IMR-90 (cell line): ENCODE measurements around the gene NACC2. TPM values are rescaled to one million over a fixed set of nuclear protein-coding genes. Genes with fewer than 3 reads are reported as not detected.

Experiments used
- ATAC-seq: fragments of 200-7000 bp; cut with Tn5 transposase; 2 replicates; pipeline ENCODE4 v1.9.1; 2020; ENCODE audit warnings: low read depth, mild to moderate bottlenecking, moderate library complexity
- BruUV-seq: library from RNA; stranded (reverse); fragments of 400-500 nt; replicated peaks from 2 replicates; lab custom pipeline; 2021; lab: Mats Ljungman, UMichigan
- CTCF ChIA-PET: fragments of 300-600 bp; formaldehyde crosslinking; extraction: SDS; loops from one replicate; lab custom pipeline; 2021; ENCODE audit warnings: antibody characterized with exemption; lab: Yijun Ruan, JAX
- POLR2A ChIA-PET: fragments of 300-600 bp; sonication (Branson Sonifier 250); formaldehyde crosslinking; loops from one replicate; lab custom pipeline; 2022; ENCODE audit warnings: antibody characterized with exemption; ENCODE audit not compliant: unreplicated experiment; lab: Charles Lee
- DNase-seq: peaks from one replicate; pipeline ENCODE4 v3.0.0; 2013
- H2AFZ ChIP-seq: replicated peaks from 2 replicates; pipeline ENCODE3; 2013; ENCODE audit warnings: low read length, mild to moderate bottlenecking; ENCODE audit not compliant: poor library complexity
- H2AK5ac ChIP-seq: 2 replicates; pipeline ENCODE4 v1.6.1; 2013; ENCODE audit warnings: low read depth, low read length, inconsistent platforms
- H2AK9ac ChIP-seq: replicated peaks from 2 replicates; pipeline ENCODE3; 2013; ENCODE audit warnings: mild to moderate bottlenecking, low read depth, low read length, moderate library complexity; ENCODE audit not compliant: poor library complexity
- H2BK120ac ChIP-seq: 2 replicates; pipeline ENCODE4 v1.6.1; 2013; ENCODE audit warnings: low read depth, low read length, inconsistent platforms
- H2BK15ac ChIP-seq: 3 replicates; pipeline ENCODE4 v1.6.1; 2013; ENCODE audit warnings: low read depth, low read length, inconsistent platforms
- H2BK20ac ChIP-seq: 2 replicates; pipeline ENCODE4 v1.6.1; 2013; ENCODE audit warnings: low read depth, mild to moderate bottlenecking, inconsistent platforms, low read length, moderate library complexity
- H2BK5ac ChIP-seq: 2 replicates; pipeline ENCODE4 v1.6.1; 2013; ENCODE audit warnings: mild to moderate bottlenecking, low read depth, low read length, inconsistent platforms; ENCODE audit not compliant: poor library complexity, severe bottlenecking
- H3K14ac ChIP-seq: replicated peaks from 2 replicates; pipeline ENCODE4 v1.6.1; 2013; ENCODE audit warnings: low read depth, low read length, inconsistent platforms
- H3K18ac ChIP-seq: 2 replicates; pipeline ENCODE4 v1.6.1; 2013; ENCODE audit warnings: low read depth, low read length, control low read depth
- H3K23ac ChIP-seq: 2 replicates; pipeline ENCODE4 v1.6.1; 2013; ENCODE audit warnings: low read depth, low read length, inconsistent platforms
- H3K27ac ChIP-seq: 2 replicates; pipeline ENCODE4 v1.5.1; 2013; ENCODE audit warnings: mild to moderate bottlenecking, control low read depth, low read length; ENCODE audit not compliant: insufficient read depth
- H3K27me3 ChIP-seq: 2 replicates; pipeline ENCODE4 v1.6.1; 2013; ENCODE audit warnings: low read length; ENCODE audit not compliant: control insufficient read depth, insufficient read depth
- H3K36me3 ChIP-seq: 2 replicates; pipeline ENCODE4 v1.6.1; 2013; ENCODE audit warnings: low read length, mixed read lengths; ENCODE audit not compliant: control insufficient read depth, insufficient read depth
- H3K4ac ChIP-seq: 2 replicates; pipeline ENCODE4 v1.6.1; 2013; ENCODE audit warnings: low read depth, low read length, inconsistent platforms
- H3K4me1 ChIP-seq: 2 replicates; pipeline ENCODE4 v1.6.1; 2013; ENCODE audit warnings: low read length, mixed read lengths; ENCODE audit not compliant: control insufficient read depth, insufficient read depth
- H3K4me2 ChIP-seq: 2 replicates; pipeline ENCODE4 v1.6.1; 2013; ENCODE audit warnings: low read depth, mild to moderate bottlenecking, control low read depth, low read length, moderate library complexity
- H3K4me3 ChIP-seq: 2 replicates; pipeline ENCODE4 v1.5.1; 2013; ENCODE audit warnings: low read depth, mild to moderate bottlenecking, control low read depth, low read length, moderate library complexity; ENCODE audit not compliant: insufficient read depth
- H3K56ac ChIP-seq: 2 replicates; pipeline ENCODE4 v1.6.1; 2013; ENCODE audit warnings: low read length, inconsistent platforms; ENCODE audit not compliant: insufficient read depth; ENCODE audit errors: extremely low read depth
- H3K79me1 ChIP-seq, 2 experiments: 2 replicates each; pipeline ENCODE4 v1.6.1; 2013; ENCODE audit warnings: low read length in 2 of 2, inconsistent platforms in 1 of 2, low read depth in 1 of 2
- H3K9ac ChIP-seq: 2 replicates; pipeline ENCODE4 v1.6.1; 2013; ENCODE audit warnings: low read depth, low read length, control low read depth
- H3K9me1 ChIP-seq: 2 replicates; pipeline ENCODE4 v1.6.1; 2013; ENCODE audit warnings: low read length, inconsistent platforms; ENCODE audit not compliant: insufficient read depth
- H3K9me3 ChIP-seq: 2 replicates; pipeline ENCODE4 v1.6.1; 2013; ENCODE audit warnings: low read length; ENCODE audit not compliant: control insufficient read depth, insufficient read depth
- H4K20me1 ChIP-seq: 2 replicates; pipeline ENCODE4 v1.6.1; 2013; ENCODE audit warnings: low read length, inconsistent platforms; ENCODE audit not compliant: insufficient read depth
- H4K5ac ChIP-seq: 2 replicates; pipeline ENCODE4 v1.6.1; 2013; ENCODE audit warnings: mild to moderate bottlenecking, low read depth, low read length, control low read depth
- H4K8ac ChIP-seq, 2 experiments: 2 replicates each; pipeline ENCODE4 v1.6.1; 2013; ENCODE audit warnings: low read depth in 2 of 2, low read length in 2 of 2, control low read depth in 1 of 2, inconsistent platforms in 1 of 2
- H4K91ac ChIP-seq: 2 replicates; pipeline ENCODE4 v1.6.1; 2013; ENCODE audit warnings: low read depth, low read length, inconsistent platforms; ENCODE audit not compliant: insufficient read depth
- CTCF ChIP-seq: conservative IDR thresholded peaks from 2 replicates; pipeline ENCODE4 v1.5.1; 2012; ENCODE audit warnings: mild to moderate bottlenecking, low read depth, low read length, improper control_type of control experiment
- MAZ ChIP-seq: IDR thresholded peaks from 2 replicates; pipeline ENCODE4 v1.6.1; 2012; ENCODE audit warnings: low read depth, mild to moderate bottlenecking, low read length, improper control_type of control experiment, moderate library complexity, borderline replicate concordance
- MXI1 ChIP-seq: IDR thresholded peaks from 2 replicates; pipeline ENCODE4 v1.6.1; 2012; ENCODE audit warnings: low read depth, mild to moderate bottlenecking, low read length, moderate library complexity, borderline replicate concordance
- NFE2L2 ChIP-seq: fragments of 150-350 bp; IDR thresholded peaks from 2 replicates; pipeline ENCODE4 v1.6.1; 2016; ENCODE audit warnings: low read depth, mild to moderate bottlenecking, low read length
- POLR2A ChIP-seq: IDR thresholded peaks from 2 replicates; pipeline ENCODE4 v1.6.1; 2012; ENCODE audit warnings: mild to moderate bottlenecking, low read depth, low read length
- RAD21 ChIP-seq: IDR thresholded peaks from 2 replicates; pipeline ENCODE4 v1.6.1; 2012; ENCODE audit warnings: low read length, improper control_type of control experiment
- RCOR1 ChIP-seq: IDR thresholded peaks from 2 replicates; pipeline ENCODE4 v1.6.1; 2012; ENCODE audit warnings: mild to moderate bottlenecking, low read length, improper control_type of control experiment; ENCODE audit not compliant: insufficient replicate concordance
- RFX5 ChIP-seq: IDR thresholded peaks from 2 replicates; pipeline ENCODE4 v1.8.0; 2012; ENCODE audit warnings: low read depth, mild to moderate bottlenecking, low read length, moderate library complexity
- USF2 ChIP-seq: fragments of 150-350 bp; IDR thresholded peaks from 2 replicates; pipeline ENCODE4 v1.6.1; 2017; ENCODE audit warnings: mild to moderate bottlenecking, antibody characterized with exemption, low read length, low read depth
- WGBS, 2 experiments: methylation state at CpG; one replicate each; pipeline versions ENCODE4 v1.1.5 to v1.1.7; 2013; ENCODE audit warnings: missing lambda C conversion rate in 2 of 2; ENCODE audit not compliant: insufficient read length in 1 of 2; ENCODE audit errors: extremely low coverage in 2 of 2; 5-methylcytosine and 5-hydroxymethylcytosine counted together
- dilution Hi-C: fragments of 300-500 bp; cut with HindIII; formaldehyde crosslinking; loops from one replicate; pipeline ENCODE4 v1.14.3; 2018; ENCODE audit warnings: low sequenced_read_pairs; ENCODE audit not compliant: unreplicated experiment
- in situ Hi-C: fragments of 300-500 bp; cut with MboI; formaldehyde crosslinking; loops from 3 replicates; pipeline ENCODE4 v1.14.3; 2019; ENCODE audit warnings: low sequenced_read_pairs, inconsistent platforms, mixed read lengths
- intact Hi-C: fragments of 100-400 bp; cut with micrococcal nuclease; formaldehyde crosslinking; loops from 2 replicates; pipeline ENCODE4 v1.10.0; 2022
- polyA plus RNA-seq, 3 experiments: library from polyadenylated mRNA; depleted of rRNA; stranded (reverse); fragments of >200 nt; gene quantifications; 2 replicates each; pipeline ENCODE4 v1.2.3, GENCODE V29; 2012; ENCODE audit warnings: low replicate concordance in 1 of 3
- total RNA-seq: library from RNA; depleted of rRNA; stranded (reverse); fragments of >200 nt; gene quantifications from 2 replicates; pipeline ENCODE4 v1.2.3, GENCODE V29; 2012

Gene NACC2
- total and polyA plus RNA-seq, 2 of the 4 experiments (the other 2 are of a cell fraction), result 7.9 to 19.0 TPM

- ATAC-seq (peak; percentile 93), DNase-seq (peak; percentile 94)
- Histone ChIP-seq H2BK15ac (no peak within 1 kb of the TSS), H3K4ac (peak within 1 kb of the TSS; percentile 72; the same call in 1 of the 2 replicates), H3K9me3 (no peaks in the 10 kb centered on the region), H4K8ac (peak within 1 kb of the TSS in 1 of 2 experiments; percentile 70; a peak in 1 of 4 replicates), H3K36me3 (no peaks in the 10 kb centered on the region), H3K27me3 (no peaks in the 10 kb centered on the region; the same call in 1 of the 2 replicates), H2BK5ac (peak within 1 kb of the TSS; percentile 18), H3K27ac (peak within 1 kb of the TSS; percentile 47), H4K5ac (no peak within 1 kb of the TSS), H2AK5ac (no peak within 1 kb of the TSS), H3K4me2 (peak within 1 kb of the TSS; percentile 84), H4K20me1 (peaks cover 17% of the 10 kb centered on the region), H3K4me1 (no peaks in the 10 kb centered on the region; the same call in none of the 2 replicates), H2AFZ (peak within 1 kb of the TSS; percentile 94), H3K56ac (peak within 1 kb of the TSS; percentile 14; the same call in 1 of the 2 replicates), H2BK20ac (no peak within 1 kb of the TSS), H3K18ac (no peak within 1 kb of the TSS), H2BK120ac (no peak within 1 kb of the TSS), H3K14ac (peak within 1 kb of the TSS; percentile 57; the same call in 1 of the 2 replicates), H2AK9ac (peak within 1 kb of the TSS; percentile 35), H4K91ac (peak within 1 kb of the TSS; percentile 53; the same call in 1 of the 2 replicates), H3K9ac (peak within 1 kb of the TSS; percentile 58), H3K9me1 (peaks cover 3% of the 10 kb centered on the region; the same call in 1 of the 2 replicates), H3K23ac (no peak within 1 kb of the TSS), H3K79me1 (peaks cover 21 to 41% of the 10 kb centered on the region in 2 experiments), H3K4me3 (peak within 1 kb of the TSS; percentile 74)
- CTCF ChIA-PET, result interaction anchor here (0.6 to 1.0 kb wide), 4 partner anchors 31 to 548 kb away, joined by 3 to 4 read pairs (median 3); no protein-coding TSS in a partner anchor
- dilution Hi-C loops (no loop called here), intact Hi-C loops (loop anchor here (2.0 to 5.0 kb wide), 3 partner anchors 96 to 259 kb away; partner anchors contain the start of gene KCNT1), in situ Hi-C loops (loop anchor here (5.0 kb wide), 1 partner anchor 161 kb away; no protein-coding TSS in a partner anchor)
- TF ChIP-seq NFE2L2 (no peak), CTCF (peak; percentile 55), MAZ (peak; percentile 89; the same call in 1 of the 2 replicates), RFX5 (no peak), RCOR1 (no peak), USF2 (peak; percentile 62), POLR2A (no peak), MXI1 (no peak), RAD21 (no peak)
- 0% methylated on average over 16 of the region's 53 CpGs; no CpG with 5 or more reads in 1 of the 2 experiments for WGBS, 2 experiments
- no TSS peak for BruUV-seq
- POLR2A ChIA-PET, result no interaction called here
These were observed 133.8 kb downstream of the NACC2 start, which contains the start of gene UBAC1 for GRCh38 chr9:135961277-135961715. Gene UBAC1 (minus strand): TSS chr9:135961373. CDS start chr9:135961162, 211 bp downstream.
